Activated CD4-positive, alpha-beta T cell treated with anti-CD3 and anti-CD28 coated beads, Interleukin-2, Interleukin-4, amounts not matched to agents 100 ng/mL and 50 ng/mL, durations not matched to agents 16 hours and 8 hours (primary cell): ENCODE data around the gene TSEN15.
A peak's percentile ranks its signal among the peaks of the same experiment; 100 is the strongest.

Source experiments
- DNase-seq: peaks from one replicate; pipeline ENCODE4 v3.0.0-alpha.2; 2020; ENCODE audit warnings: low spot score

The TSEN15 gene

DNA sequence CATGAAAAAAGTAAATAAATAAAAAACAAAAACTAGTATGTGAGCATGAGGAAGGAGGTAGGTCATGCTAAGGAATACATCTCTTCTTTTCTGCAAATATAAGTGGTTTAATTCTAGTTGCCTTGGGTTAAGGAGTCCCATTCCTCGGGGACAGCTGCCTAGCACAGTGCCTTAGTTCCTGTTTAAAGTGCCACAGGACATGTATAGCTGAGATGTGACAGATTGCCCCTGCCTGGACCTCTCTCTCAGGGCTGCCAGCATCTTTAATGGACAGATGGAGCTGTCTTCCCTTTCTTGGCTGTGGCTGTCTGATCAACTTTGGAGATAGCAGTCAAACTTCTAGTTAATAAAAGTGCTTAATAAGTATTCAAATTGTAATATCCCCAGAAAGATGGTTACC, 50.0 kb downstream of the TSEN15 start:
- no peak for DNase-seq

DNA sequence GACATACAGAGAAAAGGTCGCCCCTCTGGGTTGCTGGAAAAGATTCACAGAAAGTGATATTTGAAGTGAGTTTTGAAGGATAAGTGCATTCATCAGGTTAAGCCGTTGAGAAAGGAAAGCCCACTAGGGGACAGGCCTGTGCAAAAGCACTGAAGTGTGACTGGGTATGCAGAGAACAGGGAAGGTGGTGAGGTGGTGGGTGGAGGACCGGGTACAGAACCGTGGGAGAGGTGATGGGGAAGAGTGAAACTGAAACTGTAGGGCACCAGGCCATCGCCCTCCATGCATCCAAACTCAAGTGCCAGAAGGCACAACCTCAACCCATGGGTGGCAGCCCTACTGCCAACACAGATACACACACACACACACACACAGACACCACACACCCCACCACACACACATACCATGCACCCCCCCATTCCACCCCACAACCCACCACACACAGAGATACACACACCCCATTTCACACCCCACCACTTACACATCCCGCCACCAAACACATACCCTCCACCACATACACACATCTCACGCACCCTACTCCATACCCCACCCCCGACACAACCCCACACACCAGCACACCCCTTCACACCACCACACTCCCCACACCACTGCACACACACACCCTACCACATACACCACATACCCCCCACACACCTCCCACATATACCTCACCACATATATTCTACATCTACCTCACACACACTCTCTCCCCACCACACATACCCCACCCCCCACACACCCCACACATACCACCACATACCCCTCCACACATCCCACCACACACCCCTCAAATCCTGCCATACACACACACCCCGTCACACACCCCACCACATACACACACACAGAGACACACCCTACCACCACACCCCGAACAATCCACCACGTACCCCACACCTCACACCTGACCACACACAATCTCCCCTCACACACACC, 59.0 kb downstream of the TSEN15 start:
- DNase-seq: peak; percentile 15

DNA sequence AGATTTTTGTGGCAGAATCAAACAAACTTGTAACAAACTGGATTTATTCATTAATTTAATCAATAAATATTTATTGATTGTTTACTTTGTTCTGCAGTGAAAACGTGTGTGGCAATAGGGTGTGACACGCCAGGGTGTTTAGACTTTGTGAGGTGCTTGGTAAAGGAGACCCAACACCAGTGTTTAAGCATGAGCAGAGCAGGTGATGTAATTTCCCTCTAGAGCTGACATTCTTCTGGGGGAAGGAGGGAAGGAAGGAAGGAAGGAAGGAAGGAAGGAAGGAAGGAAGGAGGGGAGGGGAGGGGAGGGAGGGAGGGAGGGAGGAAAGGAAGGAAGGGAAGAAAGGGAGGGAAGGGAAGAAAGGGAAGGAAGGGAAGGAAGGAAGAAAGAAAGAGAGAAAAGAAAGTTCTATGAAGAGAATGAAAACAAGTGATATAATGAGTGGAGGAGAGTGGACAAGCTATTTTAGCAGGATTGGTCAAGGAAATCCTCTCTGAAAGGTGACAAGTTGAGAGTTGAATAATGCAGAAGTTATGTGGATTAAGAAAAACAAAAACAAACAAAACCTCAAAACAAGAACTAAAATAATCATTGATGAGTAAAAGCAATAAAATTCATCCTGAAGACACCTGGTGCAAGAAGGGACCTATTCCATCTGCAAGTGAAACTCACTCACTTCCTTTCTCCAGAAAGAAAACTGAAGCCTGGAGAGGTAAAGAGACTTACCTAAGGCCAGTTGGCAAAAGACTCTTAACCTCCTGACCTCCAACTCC, 60.8 kb downstream of the TSEN15 start:
- DNase-seq: no peak

DNA sequence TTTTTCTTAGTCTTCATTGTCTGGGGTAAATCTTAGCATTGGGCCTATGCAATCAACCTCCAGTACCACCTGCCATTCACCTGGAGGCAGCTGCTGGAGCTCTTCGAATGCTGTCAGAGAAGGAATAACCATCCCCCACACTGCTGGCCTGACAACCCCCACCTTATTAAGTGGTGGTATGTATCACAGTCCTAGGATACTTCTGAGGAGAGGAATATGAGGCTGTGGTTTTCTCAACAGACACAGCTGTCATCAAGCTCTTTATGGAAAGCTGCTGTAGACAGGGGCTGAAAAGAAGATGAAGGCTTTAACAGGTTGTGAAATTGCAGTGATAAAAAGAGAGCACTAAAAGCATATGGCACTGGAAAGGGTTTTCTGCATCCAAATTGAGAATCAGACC, 61.7 kb downstream of the TSEN15 start:
- DNase-seq: no peak

DNA sequence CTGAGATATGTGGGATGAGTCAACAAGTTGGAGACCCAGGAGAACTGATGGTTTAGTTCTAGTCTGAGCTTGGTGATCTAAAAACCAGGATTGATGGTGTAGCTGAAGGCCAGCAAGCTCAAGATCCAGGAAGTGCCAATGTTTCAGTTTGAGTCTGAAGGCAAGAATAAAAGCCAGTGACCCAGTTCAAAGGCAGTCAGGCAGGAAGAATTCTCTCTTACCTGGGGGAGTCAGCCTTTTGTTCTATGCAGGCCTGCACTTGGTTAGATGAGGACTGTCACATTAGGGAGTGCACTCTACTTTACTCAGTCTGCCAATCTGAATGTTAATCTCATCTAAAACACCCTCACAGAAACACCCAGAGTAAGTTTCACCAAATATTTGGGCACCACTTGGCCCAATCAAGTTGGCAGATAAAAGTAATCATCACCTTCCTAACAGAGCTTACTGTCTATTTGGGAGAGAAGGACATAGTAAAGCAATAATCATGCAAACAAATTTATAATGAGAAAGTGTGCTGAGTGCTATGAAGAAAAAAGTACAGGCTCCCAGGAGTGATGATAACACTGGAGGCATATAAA, 63.4 kb downstream of the TSEN15 start:
- DNase-seq: no peak

DNA sequence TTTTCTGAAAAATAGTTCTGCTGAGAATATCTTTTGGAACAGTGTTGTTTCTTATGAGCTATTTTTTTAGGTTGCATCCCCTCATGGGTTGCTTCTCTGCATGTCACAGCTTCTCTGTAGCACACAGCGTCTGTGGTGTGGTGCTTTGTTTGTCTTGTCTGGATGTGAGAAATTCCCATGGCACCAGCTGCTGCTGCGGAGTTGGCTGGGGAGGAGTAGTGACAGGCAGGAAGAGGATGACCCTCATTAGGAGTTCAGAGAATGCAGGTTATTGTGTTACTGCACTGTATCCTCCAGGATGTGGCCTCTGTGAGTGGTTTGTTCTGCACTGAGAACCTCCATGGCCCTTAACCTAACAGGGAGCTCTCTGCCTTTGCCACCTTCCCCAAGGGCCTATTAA, 64.8 kb downstream of the TSEN15 start:
- no peak for DNase-seq

DNA sequence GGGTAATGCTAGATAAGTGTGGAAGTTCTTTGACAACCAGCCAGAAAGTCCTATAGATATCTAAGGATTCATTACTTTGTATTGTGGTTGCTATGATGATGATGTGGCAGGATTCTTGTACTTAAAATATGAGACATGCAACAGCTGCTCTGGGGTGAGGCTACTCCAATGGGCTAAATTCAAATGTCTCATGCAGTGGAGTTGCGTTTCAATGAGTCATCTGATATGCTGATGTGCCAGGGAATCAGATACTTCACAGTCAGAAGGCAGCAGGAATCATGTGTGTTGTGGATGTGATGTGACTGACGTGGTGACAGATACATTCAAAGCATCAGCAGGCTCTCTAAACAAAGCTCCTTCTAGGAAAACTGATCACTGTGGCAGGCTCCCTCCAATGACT, 66.5 kb downstream of the TSEN15 start:
- DNase-seq: no peak
